Measurements from ENCODE around the gene OLFM2. TPM values are rescaled to one million over a fixed set of nuclear protein-coding genes. Genes with fewer than 3 reads are reported as not detected.

The OLFM2 gene
- total RNA-seq, result 1 to 10 TPM; 1.4 to 5.7 (median 1.9) TPM
- long read RNA-seq, donor 1, transcript OLFM2-205 (6 exons, 1,226 nt), result major isoform, 15 of 18 reads
- long read RNA-seq, donor 1, partial matches to known transcripts, result 0 of 18 reads
- long read RNA-seq, donor 1, other reads (novel, unspliced or antisense), result 1 of 18 reads
- long read RNA-seq, donor 2, partial matches to known transcripts, result 0 of 1 reads
- long read RNA-seq, donor 2, other reads (novel, unspliced or antisense), result 1 of 1 reads

DNA sequence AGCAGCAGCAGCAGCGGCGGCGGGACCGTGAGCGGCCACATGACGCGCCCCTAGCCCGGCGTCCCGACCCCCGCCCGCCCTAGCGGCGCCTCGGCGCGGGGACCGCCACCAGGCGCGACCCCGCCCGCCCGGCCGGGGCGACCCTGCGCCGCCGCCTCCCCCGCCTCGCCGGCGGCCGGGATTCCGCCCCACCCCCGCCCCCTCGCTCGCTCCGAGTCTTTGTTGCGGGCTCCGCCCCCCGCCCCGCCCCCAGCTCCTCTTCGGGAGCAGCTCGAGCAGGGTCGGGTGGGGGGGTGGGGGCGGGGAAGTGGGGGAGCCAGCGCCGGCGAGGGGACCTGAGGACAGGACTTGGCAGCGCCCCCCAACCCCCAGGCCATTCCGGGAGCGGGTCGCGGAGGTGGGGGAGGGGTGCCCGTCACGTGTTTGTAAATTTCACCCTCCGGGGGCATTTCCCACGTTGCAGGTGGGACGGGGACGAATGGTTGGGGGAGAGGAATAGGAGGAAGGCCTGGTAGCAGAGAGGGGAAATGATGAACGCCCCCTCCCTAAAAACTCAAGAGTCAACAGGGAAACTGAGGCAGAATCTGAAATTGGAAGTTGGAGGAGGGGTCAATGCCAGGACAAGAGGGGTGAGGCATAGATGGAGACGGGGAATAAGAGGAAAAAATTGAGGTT, at the start of gene OLFM2:
Gene OLFM2 (minus strand): TSS at position 190 of the 675 bp plus-strand sequence. CDS start 149 bp downstream, at position 41.
- ATAC-seq (no peak), DNase-seq (no peak)
- Histone ChIP-seq H3K9me3 (no peaks in the 10 kb centered on the region), H3K4me3 (no peak within 1 kb of the TSS), H3K36me3 (ENCODE audit: low read depth) (no peaks in the 10 kb centered on the region), H3K4me1 (ENCODE audit: low read depth) (peaks cover 6% of the 10 kb centered on the region)
- intact Hi-C loops (cut with DNase I, micrococcal nuclease), result loop anchor here in 1 of 2 donors (10.0 kb wide), 1 partner anchor 58 kb away; no protein-coding TSS in a partner anchor
- TF ChIP-seq, protein P1, sequence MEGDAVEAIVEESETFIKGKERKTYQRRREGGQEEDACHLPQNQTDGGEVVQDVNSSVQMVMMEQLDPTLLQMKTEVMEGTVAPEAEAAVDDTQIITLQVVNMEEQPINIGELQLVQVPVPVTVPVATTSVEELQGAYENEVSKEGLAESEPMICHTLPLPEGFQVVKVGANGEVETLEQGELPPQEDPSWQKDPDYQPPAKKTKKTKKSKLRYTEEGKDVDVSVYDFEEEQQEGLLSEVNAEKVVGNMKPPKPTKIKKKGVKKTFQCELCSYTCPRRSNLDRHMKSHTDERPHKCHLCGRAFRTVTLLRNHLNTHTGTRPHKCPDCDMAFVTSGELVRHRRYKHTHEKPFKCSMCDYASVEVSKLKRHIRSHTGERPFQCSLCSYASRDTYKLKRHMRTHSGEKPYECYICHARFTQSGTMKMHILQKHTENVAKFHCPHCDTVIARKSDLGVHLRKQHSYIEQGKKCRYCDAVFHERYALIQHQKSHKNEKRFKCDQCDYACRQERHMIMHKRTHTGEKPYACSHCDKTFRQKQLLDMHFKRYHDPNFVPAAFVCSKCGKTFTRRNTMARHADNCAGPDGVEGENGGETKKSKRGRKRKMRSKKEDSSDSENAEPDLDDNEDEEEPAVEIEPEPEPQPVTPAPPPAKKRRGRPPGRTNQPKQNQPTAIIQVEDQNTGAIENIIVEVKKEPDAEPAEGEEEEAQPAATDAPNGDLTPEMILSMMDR (IDR thresholded peaks at IDR 0.05), result no peak

DNA sequence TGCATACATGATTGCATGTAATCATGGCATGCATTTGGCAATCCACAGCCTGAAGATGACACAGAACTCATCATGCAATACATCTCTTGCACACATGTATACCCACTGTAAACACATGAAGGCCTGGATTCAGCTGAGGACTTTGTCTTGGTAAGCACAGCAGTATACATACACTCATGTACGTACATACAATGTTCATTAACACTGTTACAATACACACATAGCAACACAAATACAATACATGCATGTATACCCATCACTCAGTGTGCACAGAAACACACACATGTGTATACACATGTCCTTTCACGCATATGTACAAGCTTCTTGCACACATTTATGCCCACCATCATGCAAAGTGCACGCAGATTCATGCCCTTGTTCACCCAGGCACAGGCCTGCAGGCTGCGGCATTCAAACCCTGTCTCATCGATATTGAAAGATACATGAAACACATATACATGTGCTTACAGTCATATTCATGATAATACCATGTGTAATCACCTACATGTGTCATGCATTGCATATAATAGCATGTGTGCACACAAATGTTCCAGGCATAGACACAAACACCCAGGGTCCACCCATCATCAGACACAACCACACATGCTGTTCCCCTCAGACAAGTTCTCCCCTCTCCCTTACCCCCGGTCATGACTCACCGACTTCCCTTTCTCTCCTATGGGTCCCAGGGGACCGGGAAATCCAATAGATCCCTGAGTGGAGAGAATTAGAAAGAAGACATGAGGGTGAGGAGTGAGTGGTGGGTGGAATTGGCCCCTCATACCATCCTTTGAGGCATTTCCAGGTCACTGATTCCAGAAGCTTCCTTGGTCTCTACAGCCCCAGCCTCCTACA, 45.3 kb upstream of the OLFM2 start:
- DNase-seq (no peak), ATAC-seq (no peak)
- Histone ChIP-seq H3K4me1 (ENCODE audit: low read depth) (no peaks in the 10 kb centered on the region), H3K4me3 (no peak overlapping the region), H3K36me3 (ENCODE audit: low read depth) (no peaks in the 10 kb centered on the region), H3K9me3 (no peaks in the 10 kb centered on the region)
- TF ChIP-seq, protein P1 (IDR thresholded peaks at IDR 0.05), result no peak
- intact Hi-C loops (cut with DNase I, micrococcal nuclease), result no loop called here

DNA sequence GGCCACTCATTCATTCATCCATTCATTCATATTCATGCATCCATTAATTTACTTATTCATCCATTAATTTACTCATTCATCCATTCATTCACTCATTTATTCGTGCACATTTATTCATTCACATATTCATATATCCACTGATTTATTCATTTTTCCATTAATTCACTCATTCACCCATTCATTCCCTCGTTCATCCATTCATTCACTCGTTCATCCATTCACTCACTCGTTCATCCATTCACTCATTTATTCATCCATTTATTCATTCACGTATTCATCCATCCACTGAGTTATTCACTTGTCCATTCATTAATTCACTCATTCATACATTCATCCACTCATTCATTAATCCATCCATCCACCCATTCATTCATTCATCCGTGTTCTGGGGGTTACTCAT, 35.8 kb upstream of the OLFM2 start:
- TF ChIP-seq, protein P1 (IDR thresholded peaks at IDR 0.05), result no peak
- H3K9me3 ChIP-seq, result no peaks in the 10 kb centered on the region
- DNase-seq (no peak), ATAC-seq (no peak)
- no peaks in the 10 kb centered on the region for H3K36me3 ChIP-seq (ENCODE audit: low read depth)
- no peak overlapping the region for H3K4me3 ChIP-seq
- H3K4me1 ChIP-seq (ENCODE audit: low read depth), result no peaks in the 10 kb centered on the region
- intact Hi-C loops (cut with DNase I, micrococcal nuclease), result no loop called here

DNA sequence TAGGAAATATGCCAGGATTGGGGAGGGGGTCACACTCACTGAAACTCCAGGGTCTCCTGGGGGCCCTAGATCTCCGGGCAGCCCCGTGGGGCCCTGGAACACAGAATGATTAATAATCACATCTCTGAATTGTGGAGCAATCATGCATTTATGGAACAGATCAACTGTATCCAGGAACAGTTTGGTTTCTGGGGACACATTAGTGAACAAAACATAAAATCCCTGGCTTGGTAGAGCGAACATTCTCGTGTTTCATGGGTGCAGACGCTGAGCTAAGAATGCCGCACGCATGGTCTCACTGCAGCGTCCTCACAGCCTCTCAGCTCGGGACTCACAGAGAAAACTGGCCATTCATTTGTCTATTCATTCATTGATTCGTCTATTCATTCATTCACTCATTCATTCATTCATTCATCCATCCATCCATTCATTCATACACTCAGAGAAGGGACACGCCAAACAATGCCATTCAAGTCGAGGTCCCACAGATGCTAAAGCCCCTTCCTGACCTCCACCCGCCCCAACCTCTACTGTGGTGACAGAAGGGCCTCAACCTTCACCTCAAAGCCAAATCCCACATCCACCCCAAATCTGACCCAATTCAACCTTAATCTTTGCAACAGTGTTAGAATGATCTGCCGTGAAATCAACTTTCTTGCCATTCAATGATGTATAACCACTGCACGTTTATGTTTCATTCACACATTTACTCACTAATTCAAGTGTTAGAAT, 35.0 kb upstream of the OLFM2 start:
- DNase-seq, result no peak
- Histone ChIP-seq H3K36me3 (ENCODE audit: low read depth) (no peaks in the 10 kb centered on the region), H3K4me1 (ENCODE audit: low read depth) (no peaks in the 10 kb centered on the region), H3K9me3 (no peaks in the 10 kb centered on the region), H3K4me3 (no peak overlapping the region)
- TF ChIP-seq, protein P1 (IDR thresholded peaks at IDR 0.05), result no peak
- no peak for ATAC-seq
- intact Hi-C loops (cut with DNase I, micrococcal nuclease), result no loop called here

DNA sequence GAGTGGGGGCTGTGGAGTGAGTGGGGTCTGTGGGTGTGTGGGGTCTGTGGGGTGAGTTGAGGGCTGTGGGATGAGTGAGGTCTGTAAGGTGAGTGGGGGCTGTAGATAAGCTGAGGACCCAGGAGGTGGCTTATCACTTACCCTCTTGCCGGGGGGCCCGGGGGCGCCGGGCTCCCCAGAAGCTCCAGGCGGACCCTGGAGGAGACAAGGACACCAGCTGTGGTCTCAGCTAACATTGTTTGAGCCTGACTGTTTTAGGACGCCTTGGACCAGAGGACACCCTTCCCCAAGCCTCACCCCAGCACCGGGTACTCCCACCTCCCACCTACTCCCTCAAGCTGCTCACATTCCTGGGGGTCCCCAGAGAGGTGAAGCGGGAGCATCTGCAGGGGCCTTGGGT, 34.2 kb upstream of the OLFM2 start:
- Histone ChIP-seq H3K4me1 (ENCODE audit: low read depth) (no peaks in the 10 kb centered on the region), H3K4me3 (no peak overlapping the region), H3K36me3 (ENCODE audit: low read depth) (no peaks in the 10 kb centered on the region), H3K9me3 (no peaks in the 10 kb centered on the region)
- intact Hi-C loops (cut with DNase I, micrococcal nuclease), result no loop called here
- ATAC-seq (no peak), DNase-seq (no peak)
- TF ChIP-seq, protein P1 (IDR thresholded peaks at IDR 0.05), result no peak

All from mucosa of descending colon (tissue), 3 donors.